CD4-positive, alpha-beta T cell (primary cell): ENCODE results near the gene LIN37. TPM values are rescaled to one million over a fixed set of nuclear protein-coding genes. Genes with fewer than 3 reads are reported as not detected.

Source experiments
- ATAC-seq: fragments of 200-7000 bp; cut with Tn5 transposase; one replicate; pipeline ENCODE4 v1.10.0; 2022; ENCODE audit warnings: mild to moderate bottlenecking; ENCODE audit not compliant: poor library complexity
- CTCF ChIA-PET: fragments of 350-600 bp; sonication (Branson Sonifier 250); formaldehyde crosslinking; loops from one replicate; lab custom pipeline; 2021; ENCODE audit warnings: antibody characterized with exemption, inconsistent platforms; lab: Charles Lee
- POLR2A ChIA-PET: fragments of 350-600 bp; sonication (Branson Sonifier 250); formaldehyde crosslinking; loops from one replicate; lab custom pipeline; 2021; ENCODE audit warnings: antibody characterized with exemption, inconsistent platforms; lab: Charles Lee
- DNase-seq, 14 experiments: peaks; one replicate each; pipeline ENCODE4 v3.0.0-alpha.2; 2013 to 2020; ENCODE audit warnings: mixed read lengths in 2 of 14
- H3K27ac ChIP-seq, 2 donors: one replicate each; pipeline versions ENCODE4 v1.5.1 to v1.7.0; 2013; ENCODE audit warnings: low read length in 2 of 2, low read depth in 1 of 2, mild to moderate bottlenecking in 1 of 2
- H3K27me3 ChIP-seq, 2 experiments: 1 replicate in 1 of 2; 2 replicates in 1 of 2; pipeline versions ENCODE4 v1.6.1 to v1.7.0; 2013; ENCODE audit warnings: low read length in 2 of 2, control low read depth in 1 of 2, mild to moderate bottlenecking in 1 of 2, moderate library complexity in 1 of 2; ENCODE audit not compliant: insufficient read depth in 2 of 2, control insufficient read depth in 1 of 2
- H3K36me3 ChIP-seq: one replicate; pipeline ENCODE4 v1.6.1; 2013; ENCODE audit warnings: low read length, control low read depth; ENCODE audit not compliant: insufficient read depth
- H3K4me1 ChIP-seq: one replicate; pipeline ENCODE4 v1.6.1; 2013; ENCODE audit warnings: low read length, control low read depth; ENCODE audit not compliant: insufficient read depth
- H3K4me3 ChIP-seq: one replicate; pipeline ENCODE4 v1.5.1; 2013; ENCODE audit warnings: mild to moderate bottlenecking, low read length, moderate library complexity
- H3K9me3 ChIP-seq, 2 experiments: 1 replicate in 1 of 2; 2 replicates in 1 of 2; pipeline versions ENCODE4 v1.6.1 to v1.7.0; 2013; ENCODE audit warnings: low read length in 2 of 2, mild to moderate bottlenecking in 2 of 2, control low read depth in 1 of 2, moderate library complexity in 1 of 2; ENCODE audit not compliant: control insufficient read depth in 1 of 2, insufficient read depth in 1 of 2
- H3K27ac Mint-ChIP-seq: one replicate; pipeline ENCODE4 v1.8.0; 2020; ENCODE audit warnings: mixed read lengths
- H3K27me3 Mint-ChIP-seq: one replicate; pipeline ENCODE4 v1.8.0; 2021; ENCODE audit warnings: mixed read lengths
- H3K36me3 Mint-ChIP-seq: one replicate; pipeline ENCODE4 v1.8.0; 2021; ENCODE audit warnings: low read depth, mixed read lengths
- H3K4me1 Mint-ChIP-seq: one replicate; pipeline ENCODE4 v1.8.0; 2021; ENCODE audit warnings: low read depth, mixed read lengths
- H3K4me3 Mint-ChIP-seq: one replicate; pipeline ENCODE4 v1.8.0; 2020; ENCODE audit warnings: mild to moderate bottlenecking, mixed read lengths
- H3K9me3 Mint-ChIP-seq: one replicate; pipeline ENCODE4 v1.8.0; 2020; ENCODE audit warnings: mixed read lengths
- CTCF ChIP-seq: fragments of 200-600 bp; IDR thresholded peaks from one replicate; pipeline ENCODE4 v1.8.0; 2022; ENCODE audit warnings: antibody characterized with exemption, mild to moderate bottlenecking
- intact Hi-C, 2 experiments: fragments of 100-400 bp; cut with DNase I in 1 of 2; cut with micrococcal nuclease in 1 of 2; formaldehyde crosslinking; loops; one replicate each; pipeline versions ENCODE4 v1.15.1 to v1.9.0; 2023 to 2025; cut with DNase I, micrococcal nuclease
- total RNA-seq, 174 experiments: library from RNA in 2 of 174; stranded (reverse) in 2 of 174; gene quantifications; one replicate each; pipeline ENCODE4 v1.2.3 and lab custom pipeline; 2021 to 2026

LIN37 gene
- total RNA-seq, 2 experiments from 2014 or later = 4.8 to 6.0 TPM

- peaks cover 0 to 2% of the 10 kb centered on the region in 2 experiments for H3K27me3 ChIP-seq
- DNase-seq (peak in 1 of 14 experiments; percentile 17), ATAC-seq (no peak)
- ChIA-PET POLR2A (interaction anchor here (0.6 to 1.2 kb wide), 2 partner anchors 32 to 49 kb away, joined by 3 to 5 read pairs; no protein-coding TSS in a partner anchor), CTCF (interaction anchor here (1.0 kb wide), 1 partner anchor 36 kb away, joined by 3 read pairs; no protein-coding TSS in a partner anchor)
- intact Hi-C loops = loop anchor here in 1 of 2 experiments (10.0 kb wide), 1 partner anchor 933 kb away; the partner anchor contains the start of gene ZNF567
- no peak overlapping the region for H3K4me3 ChIP-seq
- Mint-ChIP-seq H3K27ac (no peak overlapping the region), H3K4me3 (peak overlapping the region; percentile 30), H3K4me1 (peaks cover 31% of the 10 kb centered on the region), H3K36me3 (peaks cover 32% of the 10 kb centered on the region), H3K9me3 (no peaks in the 10 kb centered on the region), H3K27me3 (peaks cover 12% of the 10 kb centered on the region)
- H3K27ac ChIP-seq = no peak overlapping the region
- no peaks in the 10 kb centered on the region for H3K9me3 ChIP-seq
- H3K4me1 ChIP-seq = peaks cover 42% of the 10 kb centered on the region
- H3K36me3 ChIP-seq = peaks cover 28% of the 10 kb centered on the region
- TF ChIP-seq CTCF = no peak
Measured at GRCh38 chr19:35751839-35752745, 3.7 kb downstream of the LIN37 start.

- CTCF ChIA-PET = no interaction called here
Measured at GRCh38 chr19:35752746-35753350, 4.5 kb downstream of the LIN37 start.

More at GRCh38 chr19:35752746-35753350, 4.5 kb downstream of the LIN37 start:
- intact Hi-C loops = loop anchor here in 1 of 2 experiments (10.0 kb wide), 1 partner anchor 932 kb away; the partner anchor contains the start of gene ZNF567
- ATAC-seq (no peak), DNase-seq (peak in 1 of 14 experiments; percentile 28)
- no peaks in the 10 kb centered on the region for H3K9me3 ChIP-seq
- TF ChIP-seq CTCF = no peak
- Mint-ChIP-seq H3K4me3 (no peak overlapping the region), H3K4me1 (peaks cover 32% of the 10 kb centered on the region), H3K9me3 (no peaks in the 10 kb centered on the region), H3K27me3 (peaks cover 15% of the 10 kb centered on the region), H3K27ac (no peak overlapping the region), H3K36me3 (peaks cover 35% of the 10 kb centered on the region)
- POLR2A ChIA-PET = no interaction called here
- H3K4me3 ChIP-seq = no peak overlapping the region
- H3K27me3 ChIP-seq = peaks cover 0 to 2% of the 10 kb centered on the region in 2 experiments
- no peak overlapping the region for H3K27ac ChIP-seq
- H3K4me1 ChIP-seq = peaks cover 46% of the 10 kb centered on the region
- H3K36me3 ChIP-seq = peaks cover 28% of the 10 kb centered on the region
